Measurements from ENCODE around the gene ZMPSTE24.
A peak's percentile ranks its signal among the peaks of the same experiment; 100 is the strongest.

Gene ZMPSTE24

GRCh38 chr1:40264354-40264781 lies 6.3 kb downstream of the ZMPSTE24 start:
- peak; percentile 17 for DNase-seq (ENCODE audit: low read depth)

DNA sequence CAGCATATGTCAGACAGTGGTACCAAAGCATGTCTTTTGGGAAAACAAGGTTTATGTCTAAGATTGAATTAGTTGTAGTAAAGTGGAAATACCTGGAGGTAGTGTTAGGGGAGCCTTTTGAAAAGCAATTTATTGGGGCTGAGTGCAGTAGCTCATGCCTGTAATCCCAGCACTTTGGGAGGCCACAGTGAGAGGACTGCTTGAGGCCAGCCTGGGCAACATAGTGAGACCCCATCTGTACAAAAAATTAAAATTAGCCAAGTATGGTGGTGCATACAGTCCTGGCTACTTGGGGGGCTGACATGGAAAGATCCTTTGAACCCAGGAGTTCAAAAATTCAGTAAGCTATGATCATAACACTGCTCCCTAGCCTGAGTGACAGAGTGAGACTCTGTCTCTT lies 7.3 kb downstream of the ZMPSTE24 start:
- DNase-seq (ENCODE audit: low read depth): no peak

DNA sequence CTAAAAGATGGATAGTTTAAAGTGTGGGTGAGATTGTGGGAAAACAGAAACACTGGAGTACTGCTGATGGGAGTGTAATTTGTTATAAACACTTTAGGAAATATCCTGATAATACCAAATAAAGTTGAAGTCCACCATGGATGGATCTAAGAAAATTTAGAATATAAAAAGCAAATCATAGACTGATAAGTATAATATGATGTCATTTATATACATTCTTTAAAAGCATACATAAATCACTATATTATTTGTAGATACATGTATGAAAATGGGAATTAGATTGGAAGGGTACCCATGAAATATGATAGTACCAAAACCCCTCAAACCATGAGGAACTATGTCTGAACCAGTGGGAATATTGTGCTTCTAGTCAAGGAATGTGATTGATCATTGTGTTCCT lies 7.9 kb downstream of the ZMPSTE24 start:
- DNase-seq (ENCODE audit: low read depth): no peak

- no peak for DNase-seq (ENCODE audit: low read depth)
Observed at GRCh38 chr1:40266786-40267535, 8.9 kb downstream of the ZMPSTE24 start.

GRCh38 chr1:40267767-40268187 lies 9.7 kb downstream of the ZMPSTE24 start:
- peak; percentile 94 for DNase-seq (ENCODE audit: low read depth)

GRCh38 chr1:40268211-40268610 lies 10.2 kb downstream of the ZMPSTE24 start:
- no peak for DNase-seq (ENCODE audit: low read depth)

DNA sequence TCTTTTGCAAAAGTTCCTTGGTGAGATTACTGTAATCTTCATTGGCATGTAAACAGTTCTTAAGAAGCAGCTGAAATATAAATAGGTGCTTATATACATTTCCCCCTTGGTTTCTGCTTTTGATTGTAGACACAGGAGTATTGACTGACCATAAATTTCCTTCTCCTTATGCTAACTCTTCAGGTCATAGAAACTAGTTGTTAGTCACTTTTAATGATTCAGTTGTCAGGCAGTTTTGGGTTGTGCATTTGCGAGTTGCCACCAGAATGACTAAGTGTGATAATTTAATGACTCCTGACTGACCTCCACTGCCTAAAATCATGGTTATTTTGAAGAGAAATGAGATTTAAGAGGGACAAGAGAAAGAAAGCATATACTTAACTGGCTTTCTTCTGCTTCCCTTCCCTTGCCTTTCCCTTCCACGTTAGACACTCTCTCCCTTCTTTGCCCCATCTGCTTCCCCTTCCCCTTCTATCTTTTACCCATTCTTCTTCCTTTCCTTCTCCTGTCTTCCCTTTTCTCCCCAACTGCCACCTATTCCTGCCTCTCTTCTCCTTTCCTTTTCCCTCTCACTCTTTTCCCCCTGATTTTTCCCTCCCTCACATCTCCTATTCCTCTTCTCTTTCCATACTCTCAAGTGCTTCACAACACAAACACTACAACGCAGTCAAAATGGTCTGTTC lies 12.3 kb downstream of the ZMPSTE24 start:
- DNase-seq (ENCODE audit: low read depth): peak; percentile 36

GRCh38 chr1:40272653-40273213 lies 14.7 kb downstream of the ZMPSTE24 start:
- no peak for DNase-seq (ENCODE audit: low read depth)

DNA sequence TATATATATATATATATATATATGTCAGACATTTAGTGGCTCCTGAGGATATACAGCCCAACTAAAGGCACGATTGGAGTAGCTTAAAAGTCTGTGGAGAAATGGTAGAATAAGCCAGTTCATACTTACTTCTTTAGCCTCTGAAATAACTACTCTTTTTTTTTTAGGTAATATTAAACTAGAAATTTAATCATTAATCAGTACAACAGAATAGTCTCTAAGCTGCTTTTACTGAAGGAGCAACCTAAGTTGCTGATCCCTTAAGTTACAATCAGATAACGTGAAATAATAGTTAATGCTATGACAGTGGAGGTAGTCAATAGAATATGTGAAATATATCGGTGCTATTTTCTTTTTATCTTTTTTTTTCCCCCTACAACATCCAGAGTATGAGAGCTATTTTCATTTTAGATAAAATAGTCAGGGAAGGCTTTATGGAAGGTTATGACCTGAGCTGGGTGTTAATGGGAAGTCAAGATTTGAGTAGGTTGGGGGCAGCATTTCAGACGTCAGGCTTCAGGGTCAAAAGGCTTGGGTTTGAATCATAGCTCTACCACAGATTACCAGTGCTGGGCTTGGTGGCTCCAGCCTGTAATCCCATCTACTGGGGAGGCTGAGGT lies 15.6 kb downstream of the ZMPSTE24 start:
- DNase-seq (ENCODE audit: low read depth): peak; percentile 13

DNA sequence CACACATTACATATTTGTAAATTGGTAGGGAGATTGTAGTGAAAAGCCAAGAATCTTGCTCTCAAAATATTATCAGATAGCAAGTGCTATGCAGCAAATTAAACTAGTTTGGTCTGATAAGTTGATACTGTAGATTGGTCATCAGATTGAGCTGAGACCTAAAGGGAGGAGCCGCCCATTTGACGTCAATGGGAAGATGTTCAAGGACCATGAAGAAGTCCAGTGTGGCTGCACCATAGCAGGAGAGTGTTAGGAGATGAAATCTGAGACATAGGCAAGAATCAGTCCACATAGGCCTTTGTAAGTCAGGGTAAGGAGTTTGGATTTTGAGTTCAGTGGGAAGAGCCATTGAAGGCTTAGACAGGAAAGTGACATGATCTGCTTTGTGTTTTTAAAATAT lies 16.3 kb downstream of the ZMPSTE24 start:
- DNase-seq (ENCODE audit: low read depth): no peak

GRCh38 chr1:40276122-40276521 lies 18.1 kb downstream of the ZMPSTE24 start:
- DNase-seq (ENCODE audit: low read depth): no peak

DNA sequence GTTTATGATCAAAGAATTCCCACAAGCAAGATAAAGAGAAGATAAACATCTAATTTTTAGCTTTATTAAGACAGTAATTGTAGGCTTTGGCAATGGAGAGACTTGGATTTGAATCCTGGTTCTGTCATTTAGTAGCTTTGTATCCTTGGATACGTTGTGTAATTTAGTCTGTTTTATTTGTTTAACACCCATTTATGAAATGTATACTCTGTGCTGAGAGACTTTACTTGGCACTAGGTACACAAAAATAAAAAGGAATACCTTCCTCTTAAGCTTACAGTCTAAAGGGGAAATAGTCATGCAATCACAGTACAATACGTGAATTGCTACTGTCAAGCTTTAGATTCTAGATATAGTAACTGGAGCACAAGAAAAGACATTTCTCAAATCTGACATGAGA lies 23.8 kb downstream of the ZMPSTE24 start:
- DNase-seq (ENCODE audit: low read depth): no peak

GRCh38 chr1:40291293-40291692 lies 33.3 kb downstream of the ZMPSTE24 start:
- DNase-seq (ENCODE audit: low read depth): no peak

DNA sequence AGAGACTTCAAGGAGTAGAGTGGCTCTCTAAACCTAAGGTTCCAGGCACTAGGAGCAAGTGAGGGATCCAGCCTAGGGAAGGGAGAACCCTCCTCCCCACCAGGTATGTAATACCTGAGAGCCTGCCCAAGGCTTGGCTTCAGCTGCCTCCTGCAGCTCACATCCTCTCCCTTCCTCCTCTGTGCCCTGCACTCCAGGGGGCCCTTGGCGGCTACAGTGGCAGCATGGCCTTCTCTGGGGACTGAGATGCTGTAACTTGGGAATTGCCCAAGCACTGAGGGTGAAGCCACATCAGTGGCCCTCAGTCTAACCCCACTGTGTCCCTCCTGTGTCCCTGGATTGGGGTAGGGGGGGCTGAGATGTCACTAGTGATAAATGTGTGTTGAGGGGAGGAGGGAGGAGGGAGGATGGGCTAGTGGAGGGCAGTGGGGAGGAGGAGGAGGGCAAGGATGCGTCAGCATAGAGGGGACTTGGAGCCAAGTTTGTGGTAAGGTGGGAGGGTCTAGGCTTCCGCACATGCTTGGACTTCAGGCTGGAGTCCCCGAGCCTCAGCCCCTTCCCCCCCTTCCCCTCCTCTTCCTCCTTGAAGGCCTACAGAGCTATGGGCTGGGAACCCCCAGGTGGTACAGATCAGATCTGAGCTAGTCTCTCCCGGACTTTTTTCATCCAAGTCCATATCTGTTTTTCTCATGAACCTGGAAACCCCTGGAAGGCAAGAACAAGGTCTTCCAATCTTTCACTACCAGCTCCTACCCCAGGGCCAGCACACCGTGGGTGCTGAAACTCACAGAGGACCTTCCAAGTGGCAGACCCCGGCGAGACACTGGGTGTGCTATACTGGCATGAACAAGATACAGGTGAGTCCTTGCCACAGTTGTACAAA lies 41.6 kb downstream of the ZMPSTE24 start:
- peak; percentile 62 for DNase-seq (ENCODE audit: low read depth)

DNA sequence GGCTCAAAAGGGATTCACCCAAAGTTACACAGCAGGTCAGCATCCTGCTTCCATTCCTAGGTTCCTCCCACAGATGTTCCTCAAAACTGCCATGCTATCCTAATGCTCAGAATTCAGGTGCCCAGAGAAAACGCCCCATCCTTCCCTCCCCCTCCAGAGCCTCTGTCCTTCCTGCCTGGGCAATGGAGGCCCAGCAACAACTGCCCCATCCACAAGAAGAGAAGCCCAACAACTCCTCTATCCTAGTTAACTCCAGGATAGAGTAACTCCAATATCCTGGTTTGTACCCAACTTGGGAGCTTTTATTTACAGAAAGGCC lies 42.2 kb downstream of the ZMPSTE24 start:
- DNase-seq (ENCODE audit: low read depth): no peak

GRCh38 chr1:40300651-40301050 lies 42.6 kb downstream of the ZMPSTE24 start:
- DNase-seq (ENCODE audit: low read depth): no peak

DNA sequence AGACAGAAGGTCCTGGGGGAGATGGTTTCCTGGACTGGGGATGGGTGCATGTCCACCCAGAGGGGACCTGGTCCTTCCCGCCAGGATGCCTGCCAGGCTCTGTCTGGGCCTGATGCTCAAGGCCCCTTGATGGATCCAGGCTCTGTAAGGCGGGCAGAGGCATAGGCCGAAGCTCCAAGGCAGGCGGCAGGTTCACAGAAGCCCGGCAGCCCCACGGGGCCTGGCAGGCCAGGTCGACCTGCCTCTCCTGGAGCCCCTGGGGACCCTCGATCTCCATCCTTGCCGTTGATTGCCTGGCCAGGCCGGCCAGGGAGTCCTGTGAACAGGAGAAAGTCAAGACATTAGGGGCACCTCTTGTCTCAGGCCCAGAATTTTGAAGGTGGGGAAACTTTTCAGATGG lies 43.0 kb downstream of the ZMPSTE24 start:
- DNase-seq (ENCODE audit: low read depth): no peak

GRCh38 chr1:40301541-40302299 lies 43.7 kb downstream of the ZMPSTE24 start:
- DNase-seq (ENCODE audit: low read depth): no peak

GRCh38 chr1:40302475-40302874 lies 44.4 kb downstream of the ZMPSTE24 start:
- DNase-seq (ENCODE audit: low read depth): no peak

DNA sequence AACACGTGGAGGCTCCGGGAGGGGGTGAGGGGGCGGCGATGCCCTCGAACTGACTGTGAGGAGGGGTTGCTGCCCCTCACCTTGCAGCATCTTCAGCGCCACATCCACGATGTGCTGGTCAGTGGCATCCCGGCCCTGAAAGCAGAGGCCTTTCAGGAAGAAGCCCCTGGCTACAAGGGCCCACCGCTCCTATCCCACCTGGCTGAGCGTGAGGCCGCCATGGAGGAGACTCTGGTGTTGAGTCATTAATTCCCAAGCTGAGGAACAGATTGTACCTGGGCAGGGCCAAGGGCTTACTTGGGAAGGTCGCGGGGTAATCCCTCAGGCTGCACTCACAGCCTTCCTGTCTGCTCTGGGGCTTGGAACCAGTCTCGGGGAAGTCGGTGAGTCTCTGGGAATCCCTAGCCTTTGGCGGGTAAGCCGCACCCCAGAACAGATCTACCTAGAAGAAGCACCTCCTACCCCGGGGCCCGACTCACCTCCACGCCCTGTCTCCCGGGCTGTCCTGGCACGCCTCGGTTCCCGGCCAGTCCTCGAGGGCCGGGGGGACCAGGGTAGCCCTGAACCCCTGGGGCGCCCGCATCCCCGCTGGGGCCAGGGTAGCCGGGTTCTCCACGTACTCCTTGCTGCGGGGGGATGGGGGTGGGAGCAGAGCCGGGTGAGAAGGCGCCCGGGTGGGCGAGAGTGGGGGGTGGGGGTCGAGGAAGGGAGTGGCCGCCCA lies 45.2 kb downstream of the ZMPSTE24 start:
- DNase-seq (ENCODE audit: low read depth): no peak

DNA sequence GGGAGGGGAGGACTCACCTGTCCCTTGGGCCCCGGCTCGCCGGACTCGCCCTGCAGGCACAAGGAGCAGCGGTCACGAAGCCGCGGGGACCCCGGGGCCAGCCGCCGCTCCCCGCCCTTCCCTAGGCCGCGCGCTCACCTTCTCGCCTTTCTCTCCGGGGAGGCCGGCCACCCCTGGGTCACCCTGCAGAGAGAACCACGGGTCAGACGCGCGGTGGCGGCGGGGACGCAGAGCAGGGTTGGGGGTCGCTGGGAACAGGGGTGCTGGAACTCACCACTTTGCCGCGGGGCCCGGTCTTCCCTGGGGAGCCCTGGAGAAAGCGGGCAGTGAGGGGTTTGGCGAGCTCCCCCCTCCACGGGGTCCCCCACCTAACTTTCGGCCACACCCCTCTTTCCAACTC lies 45.8 kb downstream of the ZMPSTE24 start:
- DNase-seq (ENCODE audit: low read depth): no peak

Data from amniotic epithelial cell (primary cell).